PC-9 (cell line): ENCODE measurements around the gene KIF18A. TPM values are rescaled to one million over a fixed set of nuclear protein-coding genes. Genes with fewer than 3 reads are reported as not detected.
"Not testable (repeated sequence)": the region's sequence is repeated elsewhere in the genome, so short reads cannot be mapped to it uniquely, and the experiment has no call there.

Experiments used
- BruUV-seq: library from RNA; stranded (reverse); fragments of 400-500 nt; replicated peaks from 2 replicates; lab custom pipeline; 2021; lab: Mats Ljungman, UMichigan
- CTCF ChIA-PET: fragments of 300-600 bp; sonication (Branson Sonifier 250); formaldehyde crosslinking; loops from one replicate; lab custom pipeline; 2022; ENCODE audit warnings: antibody characterized with exemption; lab: Charles Lee
- POLR2A ChIA-PET: fragments of 300-600 bp; sonication (Branson Sonifier 250); formaldehyde crosslinking; loops from one replicate; lab custom pipeline; 2022; ENCODE audit warnings: antibody characterized with exemption; ENCODE audit not compliant: unreplicated experiment; lab: Charles Lee
- DNase-seq, 2 experiments: peaks; one replicate each; pipeline versions ENCODE4 v3.0.0 to v3.0.0-alpha.2; 2015 to 2022; ENCODE audit warnings: mixed read lengths in 1 of 2
- H2AFZ ChIP-seq: fragments of 200-600 bp; sonication (generic); 2 replicates; pipeline ENCODE4 v1.8.1; 2017; ENCODE audit warnings: antibody characterized with exemption
- H3F3A ChIP-seq: fragments of 200-600 bp; sonication (generic); 2 replicates; pipeline ENCODE4 v1.8.1; 2017; ENCODE audit warnings: antibody characterized with exemption, mild to moderate bottlenecking, low read depth; ENCODE audit not compliant: insufficient read depth
- H3K27ac ChIP-seq: fragments of 200-600 bp; sonication (generic); 2 replicates; pipeline ENCODE4 v1.6.1; 2016; ENCODE audit warnings: mixed run types
- H3K27me3 ChIP-seq: fragments of 200-600 bp; sonication (generic); 2 replicates; pipeline ENCODE4 v1.6.1; 2016; ENCODE audit warnings: low read depth, mixed run types; ENCODE audit not compliant: insufficient read depth
- H3K36me3 ChIP-seq: fragments of 200-600 bp; sonication (generic); 2 replicates; pipeline ENCODE4 v1.6.1; 2016; ENCODE audit warnings: low read depth, mixed run types
- H3K4me1 ChIP-seq: fragments of 200-600 bp; sonication (generic); replicated peaks from 2 replicates; pipeline ENCODE4 v1.6.1; 2016; ENCODE audit warnings: mixed run types; ENCODE audit not compliant: insufficient read depth
- H3K4me2 ChIP-seq: fragments of 200-600 bp; sonication (generic); 2 replicates; pipeline ENCODE4 v1.6.1; 2017; ENCODE audit warnings: mixed run types
- H3K4me3 ChIP-seq: fragments of 200-600 bp; sonication (generic); 2 replicates; pipeline ENCODE4 v1.6.1; 2016; ENCODE audit warnings: mixed run types
- H3K79me2 ChIP-seq: fragments of 200-600 bp; sonication (generic); 2 replicates; pipeline ENCODE4 v1.6.1; 2017; ENCODE audit warnings: low read depth, mixed run types
- H3K9me2 ChIP-seq: fragments of 200-600 bp; sonication (generic); 2 replicates; pipeline ENCODE4 v1.8.1; 2017; ENCODE audit warnings: mild to moderate bottlenecking; ENCODE audit not compliant: insufficient read depth
- H3K9me3 ChIP-seq: fragments of 200-600 bp; sonication (generic); 2 replicates; pipeline ENCODE4 v1.8.1; 2016; ENCODE audit warnings: low read depth; ENCODE audit not compliant: insufficient read depth
- H4K20me1 ChIP-seq: fragments of 200-600 bp; sonication (generic); 2 replicates; pipeline ENCODE4 v1.8.1; 2017; ENCODE audit not compliant: insufficient read depth
- CTCF ChIP-seq: fragments of 200-600 bp; sonication (generic); conservative IDR thresholded peaks from 2 replicates; pipeline ENCODE4 v1.6.1; 2017; ENCODE audit warnings: mixed run types, antibody characterized with exemption, mild to moderate bottlenecking, moderate library complexity
- EZH2 ChIP-seq: fragments of 200-600 bp; sonication (generic); IDR thresholded peaks from 2 replicates; pipeline ENCODE4 v1.8.0; 2017; ENCODE audit warnings: antibody characterized with exemption, low read depth
- intact Hi-C: fragments of 100-400 bp; cut with micrococcal nuclease; formaldehyde crosslinking; loops from one replicate; pipeline ENCODE4 v1.10.0; 2022; ENCODE audit not compliant: unreplicated experiment
- total RNA-seq: library from RNA; stranded (reverse); gene quantifications from 2 replicates; pipeline ENCODE4 v1.2.3, GENCODE V29; 2021

The KIF18A gene
- total RNA-seq, 1 experiment from 2014 or later, result 31.1 TPM

- no peak overlapping the region for H2AFZ ChIP-seq
- no peak overlapping the region for H3K4me3 ChIP-seq
- peaks cover 4% of the 10 kb centered on the region; the same call in 1 of the 2 replicates for H3K36me3 ChIP-seq
- H3K79me2 ChIP-seq, result no peaks in the 10 kb centered on the region
- no peaks in the 10 kb centered on the region for H4K20me1 ChIP-seq
- intact Hi-C loops, result no loop called here
- DNase-seq, result no peak
- H3K4me2 ChIP-seq, result no peak overlapping the region
- H3K4me1 ChIP-seq, result peaks cover 7% of the 10 kb centered on the region; the same call in 1 of the 2 replicates
- TF ChIP-seq CTCF (no peak), EZH2 (no peak)
- ChIA-PET CTCF (no interaction called here), POLR2A (no interaction called here)
- no TSS peak for BruUV-seq
- no peak overlapping the region for H3K27ac ChIP-seq
- H3K27me3 ChIP-seq, result no peaks in the 10 kb centered on the region
- no peaks in the 10 kb centered on the region for H3K9me2 ChIP-seq
- no peaks in the 10 kb centered on the region for H3F3A ChIP-seq
- H3K9me3 ChIP-seq, result peaks cover 43% of the 10 kb centered on the region
These were observed 29.4 kb upstream of the KIF18A start for GRCh38 chr11:28137366-28137765.

- H3K79me2 ChIP-seq, H3K27me3 ChIP-seq, DNase-seq, H2AFZ ChIP-seq, BruUV-seq, POLR2A ChIA-PET, H3K4me3 ChIP-seq, H3K4me1 ChIP-seq, H3F3A ChIP-seq, H3K4me2 ChIP-seq, intact Hi-C loops, H4K20me1 ChIP-seq, H3K36me3 ChIP-seq, H3K27ac ChIP-seq, CTCF ChIA-PET, H3K9me2 ChIP-seq: not testable (repeated sequence)
- H3K9me3 ChIP-seq, result peaks cover 37% of the 10 kb centered on the region
These were observed 28.2 kb upstream of the KIF18A start for GRCh38 chr11:28136157-28136556.

GRCh38 chr11:28133146-28133545 is 25.2 kb upstream of the KIF18A start:
- DNase-seq, result no peak
- ChIA-PET POLR2A (no interaction called here), CTCF (no interaction called here)
- Histone ChIP-seq H3K27me3 (no peaks in the 10 kb centered on the region), H3K9me2 (no peaks in the 10 kb centered on the region), H3K36me3 (0 out of 2 replicates have a peak, but pooled peaks cover 4% of the 10 kb centered on the region), H3K4me2 (no peak overlapping the region), H3K4me3 (no peak overlapping the region), H3K9me3 (peaks cover 6% of the 10 kb centered on the region), H3F3A (no peaks in the 10 kb centered on the region), H3K27ac (no peak overlapping the region), H4K20me1 (no peaks in the 10 kb centered on the region), H3K79me2 (no peaks in the 10 kb centered on the region), H3K4me1 (no peaks in the 10 kb centered on the region), H2AFZ (no peak overlapping the region)
- TF ChIP-seq EZH2 (no peak), CTCF (no peak)
- no TSS peak for BruUV-seq
- intact Hi-C loops, result no loop called here

GRCh38 chr11:28132548-28132947 is 24.6 kb upstream of the KIF18A start:
- Histone ChIP-seq H3K36me3 (no peaks in the 10 kb centered on the region), H3K9me3 (peaks cover 5% of the 10 kb centered on the region; the same call in 1 of the 2 replicates), H3K4me2 (no peak overlapping the region), H2AFZ (no peak overlapping the region), H3K9me2 (no peaks in the 10 kb centered on the region), H3F3A (no peaks in the 10 kb centered on the region), H4K20me1 (no peaks in the 10 kb centered on the region), H3K4me3 (no peak overlapping the region), H3K27ac (no peak overlapping the region), H3K4me1 (no peaks in the 10 kb centered on the region), H3K27me3 (no peaks in the 10 kb centered on the region), H3K79me2 (no peaks in the 10 kb centered on the region)
- TF ChIP-seq CTCF (no peak), EZH2 (no peak)
- intact Hi-C loops, result no loop called here
- no peak for DNase-seq
- ChIA-PET CTCF (no interaction called here), POLR2A (no interaction called here)
- BruUV-seq, result no TSS peak
